Lung (tissue), 12 donors: ENCODE data around the gene TMEM259. TPM values are rescaled to one million over a fixed set of nuclear protein-coding genes. Genes with fewer than 3 reads are reported as not detected.

ENCODE experiments used
- ATAC-seq: fragments of 200-7000 bp; cut with Tn5 transposase; one replicate; pipeline ENCODE4 v1.9.1; 2020; ENCODE audit warnings: moderate number of reproducible peaks; ENCODE audit not compliant: insufficient read depth, low FRiP score
- DNase-seq, 3 donors: peaks; one replicate each; pipeline ENCODE4 v3.0.0-alpha.2; 2013 to 2017
- H3K27ac ChIP-seq, 2 donors: one replicate each; pipeline ENCODE4 v1.5.1; 2013; ENCODE audit warnings: mild to moderate bottlenecking in 2 of 2, moderate library complexity in 2 of 2, control low read depth in 1 of 2, inconsistent platforms in 1 of 2, low read depth in 1 of 2, low read length in 1 of 2
- H3K27me3 ChIP-seq, 3 donors: one replicate each; pipeline ENCODE4 v1.5.1; 2013; ENCODE audit warnings: low read length in 2 of 3; ENCODE audit not compliant: control insufficient read depth in 3 of 3, insufficient read depth in 3 of 3
- H3K36me3 ChIP-seq, 4 donors: one replicate each; pipeline ENCODE4 v1.5.1; 2013; ENCODE audit warnings: low read length in 4 of 4, mild to moderate bottlenecking in 1 of 4, moderate library complexity in 1 of 4; ENCODE audit not compliant: control insufficient read depth in 4 of 4, insufficient read depth in 4 of 4
- H3K4me1 ChIP-seq, 5 donors: one replicate each; pipeline ENCODE4 v1.5.1; 2013; ENCODE audit warnings: low read length in 5 of 5, mild to moderate bottlenecking in 2 of 5, moderate library complexity in 1 of 5; ENCODE audit not compliant: control insufficient read depth in 5 of 5, insufficient read depth in 5 of 5
- H3K4me3 ChIP-seq: one replicate; pipeline ENCODE4 v1.5.1; 2013; ENCODE audit warnings: mild to moderate bottlenecking, control low read depth, moderate library complexity
- H3K9ac ChIP-seq, 2 donors: one replicate each; pipeline ENCODE4 v1.5.1; 2013; ENCODE audit warnings: low read length in 2 of 2, control low read depth in 1 of 2; ENCODE audit not compliant: insufficient read depth in 1 of 2
- H3K9me3 ChIP-seq, 4 donors: one replicate each; pipeline ENCODE4 v1.5.1; 2013; ENCODE audit warnings: low read length in 3 of 4, mild to moderate bottlenecking in 1 of 4, moderate library complexity in 1 of 4; ENCODE audit not compliant: control insufficient read depth in 4 of 4, insufficient read depth in 3 of 4
- CTCF ChIP-seq: IDR thresholded peaks from 2 replicates; pipeline ENCODE4 v1.5.1; 2012; ENCODE audit warnings: mild to moderate bottlenecking; ENCODE audit errors: control extremely low read depth, extremely low read depth
- WGBS, 2 donors: extraction: QIAGEN DNeasy Blood & Tissue Kit; methylation state at CpG; one replicate each; pipeline ENCODE4 v1.1.7; 2013; 5-methylcytosine and 5-hydroxymethylcytosine counted together
- polyA plus RNA-seq, 2 donors: library from polyadenylated mRNA; stranded (reverse); fragments of 200-250 nt; gene quantifications; one replicate each; pipeline ENCODE4 v1.2.1, GENCODE V29; 2013
- total RNA-seq, 2 donors: library from RNA; depleted of rRNA in 1 of 2; stranded (reverse); fragments of >200 nt in 1 of 2; gene quantifications; one replicate each; pipeline ENCODE4 v1.2.1, GENCODE V29; 2014 to 2021
- donor health status: control.
- donor health status: control.
- donor health status: Bipolar disorder and iron deficiency.
- donor health status: healthy.
- donor health status: DM: yes; HTN: yes; CAD: no.

Gene TMEM259
- total and polyA plus RNA-seq, 4 donors, result 61.1 to 262 (median 195) TPM

DNA sequence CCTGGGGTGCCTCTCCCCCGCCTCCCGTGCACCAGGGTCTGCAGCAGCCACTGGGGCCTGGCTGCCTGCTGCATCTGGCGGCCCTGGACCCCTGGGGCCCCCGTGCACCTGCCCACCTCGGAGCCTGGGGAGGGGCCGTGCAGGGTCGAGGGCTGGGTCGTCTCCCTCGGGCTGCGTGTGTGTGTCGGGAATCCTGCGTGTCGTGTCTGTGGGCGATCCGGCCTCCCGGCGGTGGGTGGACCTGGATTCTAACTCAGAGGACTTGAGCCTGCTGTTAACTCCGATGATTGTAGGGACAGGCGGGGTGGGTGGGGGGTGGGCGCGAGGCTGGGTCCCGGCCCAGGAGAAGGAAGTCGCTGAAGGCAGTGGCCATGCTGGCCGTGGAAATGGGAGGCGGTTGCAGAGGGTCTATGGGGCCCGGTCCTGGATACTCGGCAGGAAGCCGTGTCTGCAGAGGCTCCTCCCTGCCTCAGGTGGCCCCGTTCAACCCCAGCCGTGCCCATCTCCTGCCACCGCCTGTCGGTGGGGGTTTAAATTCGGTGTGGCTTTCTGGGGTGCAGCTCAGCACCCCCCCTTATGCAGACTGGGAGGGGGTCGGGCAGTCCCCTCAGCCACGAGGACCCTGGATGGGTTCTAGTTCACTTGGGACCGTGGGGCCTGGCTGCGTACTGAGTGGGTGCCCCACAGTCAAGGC is 46.2 kb downstream of the TMEM259 start:
- no peak for ATAC-seq
- no peak overlapping the region for H3K4me3 ChIP-seq
- peaks cover 0 to 9% (median 2%) of the 10 kb centered on the region in 4 donors for H3K9me3 ChIP-seq
- peaks cover 0 to 5% (median 0%) of the 10 kb centered on the region in 5 donors for H3K4me1 ChIP-seq
- no peak for TF ChIP-seq CTCF
- no peak overlapping the region for H3K27ac ChIP-seq
- DNase-seq, result no peak
- no peaks in the 10 kb centered on the region for H3K27me3 ChIP-seq
- no peak overlapping the region for H3K9ac ChIP-seq
- H3K36me3 ChIP-seq, result peaks cover 3 to 14% (median 13%) of the 10 kb centered on the region in 4 donors
- WGBS, 2 donors, result 82 to 84% methylated on average over 35 to 37 of the region's 37 CpGs

- no peaks in the 10 kb centered on the region for H3K27me3 ChIP-seq
- H3K9ac ChIP-seq, result no peak overlapping the region
- H3K27ac ChIP-seq, result no peak overlapping the region
- WGBS, 2 donors, result 86 to 89% methylated on average over 29 of the region's 29 CpGs
- TF ChIP-seq CTCF, result no peak
- no peak overlapping the region for H3K4me3 ChIP-seq
- H3K36me3 ChIP-seq, result peaks cover 3 to 15% (median 13%) of the 10 kb centered on the region in 4 donors
- ATAC-seq, result no peak
- H3K4me1 ChIP-seq, result no peaks in the 10 kb centered on the region
- DNase-seq, result no peak
- peaks cover 0 to 9% (median 2%) of the 10 kb centered on the region in 4 donors for H3K9me3 ChIP-seq
Measured at GRCh38 chr19:973726-974563, 47.0 kb downstream of the TMEM259 start.

GRCh38 chr19:972281-972680 is 48.6 kb downstream of the TMEM259 start:
- 97 to 99% methylated on average over 6 of the region's 6 CpGs for WGBS, 2 donors
- H3K4me1 ChIP-seq, result no peaks in the 10 kb centered on the region
- no peak for ATAC-seq

More at GRCh38 chr19:972281-972680, 48.6 kb downstream of the TMEM259 start:
- H3K4me3 ChIP-seq, result no peak overlapping the region
- no peak for DNase-seq
- H3K27ac ChIP-seq, result no peak overlapping the region
- H3K27me3 ChIP-seq, result no peaks in the 10 kb centered on the region
- no peak for TF ChIP-seq CTCF
- no peak overlapping the region for H3K9ac ChIP-seq
- H3K9me3 ChIP-seq, result peaks cover 0 to 9% (median 2%) of the 10 kb centered on the region in 4 donors
- H3K36me3 ChIP-seq, result peaks cover 3 to 26% (median 20%) of the 10 kb centered on the region in 4 donors
